HL-60/S4 treated with retinoic acid at 250 ng/mL for 4 days and 3 days (cell line): ENCODE data around the gene KRT80.

Source experiments
- in situ Hi-C: fragments of 300-500 bp; cut with MboI; formaldehyde crosslinking; loops from 2 replicates; pipeline ENCODE4 v1.7.0; 2022; ENCODE audit warnings: low sequenced_read_pairs

The KRT80 gene

GRCh38 chr12:52141875-52142274 lies 49.9 kb downstream of the KRT80 start:
- in situ Hi-C loops = no loop called here

GRCh38 chr12:52141306-52141705 lies 50.5 kb downstream of the KRT80 start:
- in situ Hi-C loops = no loop called here

DNA sequence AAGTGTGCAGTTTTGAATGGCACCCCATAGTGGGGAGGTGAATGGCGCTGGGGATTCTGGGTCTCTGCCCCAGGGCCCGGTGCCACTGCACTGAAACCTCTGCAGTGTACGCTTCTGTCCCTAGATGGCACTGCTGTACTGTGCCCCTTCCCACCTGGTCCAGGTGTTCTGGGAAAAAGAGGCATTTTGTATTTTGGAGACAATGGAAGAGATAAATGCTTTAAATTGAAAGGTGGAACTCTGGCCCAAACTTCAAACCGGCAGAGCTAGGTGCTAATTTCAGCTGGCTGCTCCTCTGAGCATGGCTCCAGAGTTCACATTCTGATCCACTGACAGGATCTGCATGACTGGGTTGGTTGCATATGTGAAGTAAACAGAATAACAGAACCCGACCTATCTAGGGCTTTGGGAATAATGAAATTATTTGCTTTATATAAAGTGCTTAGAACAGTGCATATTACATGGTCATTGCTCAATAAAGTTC lies 52.2 kb downstream of the KRT80 start:
- in situ Hi-C loops = no loop called here

DNA sequence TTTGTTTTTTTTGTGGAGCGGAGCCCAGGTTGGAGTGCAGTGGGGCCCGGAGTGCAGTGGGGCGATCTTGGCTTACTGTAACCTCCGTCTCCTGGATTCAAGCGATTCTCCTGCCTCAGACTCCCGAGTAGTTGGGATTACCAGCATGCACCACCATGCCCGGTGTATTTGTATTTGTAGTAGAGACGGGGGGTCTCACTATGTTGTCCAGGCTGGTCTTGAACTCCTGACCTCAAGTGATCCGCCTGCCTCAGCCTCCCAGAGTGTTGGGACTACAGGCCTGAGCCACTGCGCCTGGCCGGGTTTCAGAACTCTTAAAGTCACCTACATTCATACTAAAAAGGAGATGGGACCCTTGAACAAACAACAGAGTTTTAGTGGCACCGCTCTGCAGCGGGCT lies 52.7 kb downstream of the KRT80 start:
- in situ Hi-C loops = no loop called here

DNA sequence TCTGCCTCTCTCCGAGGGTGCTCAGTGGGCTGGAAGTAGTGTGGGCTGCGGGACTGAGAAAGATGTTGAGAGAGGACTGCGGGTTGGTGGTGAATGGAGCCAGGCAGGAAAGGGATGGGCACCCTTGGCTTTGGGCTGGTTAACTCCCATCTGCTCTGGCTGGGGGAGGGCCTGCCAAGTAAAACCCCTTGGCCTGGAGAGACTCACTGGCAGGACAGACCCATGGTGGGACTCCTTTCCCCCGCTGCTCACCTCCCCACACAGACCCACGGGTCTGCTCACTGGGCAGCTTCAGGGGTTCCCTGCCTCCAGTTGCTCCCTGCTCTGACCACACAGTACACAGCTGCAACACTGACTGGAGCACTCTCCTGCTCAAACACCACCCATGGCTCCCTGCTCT lies 54.1 kb downstream of the KRT80 start:
- in situ Hi-C loops = no loop called here

- in situ Hi-C loops = no loop called here
Observed at GRCh38 chr12:52132754-52133161, 59.1 kb downstream of the KRT80 start.

GRCh38 chr12:52130711-52131110 lies 61.1 kb downstream of the KRT80 start:
- in situ Hi-C loops = no loop called here

DNA sequence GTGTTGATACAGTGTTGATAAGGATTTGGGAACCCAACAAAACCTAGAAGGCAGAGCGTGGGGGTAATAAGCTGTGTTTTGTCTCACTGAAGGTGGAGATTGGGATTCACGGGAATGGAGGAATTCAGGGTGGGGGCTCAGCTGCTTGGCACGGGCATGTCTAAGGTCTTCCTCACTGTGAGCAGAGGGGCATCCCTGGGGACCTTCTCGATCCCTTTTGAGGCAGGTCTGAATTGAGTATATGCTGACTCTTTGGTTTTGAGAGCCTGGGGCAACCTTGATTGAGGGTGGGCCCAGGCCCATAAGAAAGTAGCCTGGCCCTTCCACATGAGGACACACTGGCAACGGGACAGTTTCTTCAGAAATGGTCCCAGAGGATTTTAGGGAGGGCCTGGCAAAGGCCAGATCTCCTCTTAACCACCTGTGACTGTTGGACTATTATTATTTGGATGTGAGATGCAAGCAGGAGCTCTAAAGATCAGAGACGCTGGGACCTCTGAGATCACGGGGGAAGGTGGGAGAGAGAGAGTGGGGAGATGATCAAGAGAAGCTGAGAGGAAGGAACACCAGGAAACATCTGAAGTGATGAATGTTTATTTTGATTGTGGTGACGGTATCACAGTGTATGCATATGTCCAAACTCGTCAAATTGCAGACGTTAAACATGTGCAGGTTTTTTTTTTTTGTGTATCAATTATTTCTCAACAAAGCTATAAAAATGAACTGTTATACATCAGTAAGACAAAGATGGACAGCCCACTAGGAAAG lies 63.9 kb downstream of the KRT80 start:
- in situ Hi-C loops = no loop called here

- in situ Hi-C loops = no loop called here
Observed at GRCh38 chr12:52126605-52127578, 64.9 kb downstream of the KRT80 start.

GRCh38 chr12:52126050-52126604 lies 65.7 kb downstream of the KRT80 start:
- in situ Hi-C loops = no loop called here

GRCh38 chr12:52125476-52125900 lies 66.3 kb downstream of the KRT80 start:
- in situ Hi-C loops = no loop called here

DNA sequence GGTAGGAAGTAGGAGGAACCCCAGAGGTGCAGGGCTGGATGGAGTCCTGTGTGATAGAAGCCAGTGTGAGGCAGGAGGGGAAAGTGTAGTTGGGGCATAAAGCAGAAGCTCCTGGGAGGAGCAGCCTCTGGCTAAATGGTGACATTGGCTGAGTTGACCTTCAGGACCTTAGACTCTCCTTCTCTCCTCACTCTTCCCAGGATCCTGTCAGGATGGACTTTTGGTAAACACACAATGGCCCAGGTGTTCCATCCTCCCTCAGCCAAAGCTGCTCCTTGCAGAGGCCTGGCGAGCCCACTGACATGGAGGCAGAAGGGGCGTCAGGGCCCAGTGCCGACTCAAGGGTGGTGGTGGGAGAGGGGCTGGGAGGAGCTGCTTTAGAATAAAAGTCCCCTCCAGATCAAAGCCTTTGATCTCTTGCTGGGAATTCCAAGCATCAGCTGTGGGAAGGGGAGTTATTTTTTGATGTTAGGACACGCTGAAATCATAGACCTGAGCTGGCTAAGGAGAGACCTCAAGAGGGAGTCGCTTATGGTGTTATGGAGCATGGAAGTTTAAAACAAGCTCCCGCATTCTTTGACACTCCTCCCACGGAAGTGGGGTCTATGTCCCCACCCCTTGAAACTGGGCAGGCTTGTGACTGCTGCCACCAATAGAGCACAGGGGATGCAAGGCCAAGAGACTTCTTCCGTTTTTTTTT lies 68.2 kb downstream of the KRT80 start:
- in situ Hi-C loops = no loop called here

DNA sequence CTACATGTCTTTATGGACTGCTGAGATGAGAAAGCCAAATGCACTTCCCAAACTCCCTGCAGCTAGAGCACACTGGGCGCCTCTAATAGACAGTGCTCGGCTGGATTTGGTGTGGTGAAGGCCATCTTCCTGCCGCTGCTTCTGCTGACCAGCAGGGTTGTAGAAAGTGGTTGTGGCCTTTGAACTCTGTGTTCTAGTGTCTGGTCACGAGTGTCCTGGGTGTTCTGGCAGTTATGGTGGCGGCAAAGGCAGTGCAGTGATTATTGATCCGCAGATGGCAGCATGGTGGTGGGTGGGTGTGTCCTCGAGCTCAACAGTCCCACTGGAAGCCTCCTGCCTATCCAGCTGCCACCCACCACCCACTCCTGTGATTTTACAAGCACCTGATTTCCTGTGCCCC lies 68.9 kb downstream of the KRT80 start:
- in situ Hi-C loops = no loop called here

DNA sequence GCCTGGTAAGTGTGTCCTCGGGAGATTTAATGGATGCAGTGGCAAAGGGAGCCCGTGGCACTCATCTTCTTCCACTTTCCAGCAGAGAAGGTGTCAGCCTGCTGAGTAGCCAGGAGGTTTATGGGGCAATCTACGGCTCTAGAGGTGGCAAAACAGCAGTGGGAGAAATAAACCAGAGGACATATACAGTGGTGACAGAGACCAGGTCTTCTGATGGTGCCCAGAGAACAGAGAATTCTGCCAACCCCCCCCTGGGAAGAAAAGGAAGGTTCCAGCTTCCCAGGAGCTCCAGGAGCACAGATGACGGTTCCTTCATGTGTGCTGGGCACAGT lies 69.3 kb downstream of the KRT80 start:
- in situ Hi-C loops = no loop called here

DNA sequence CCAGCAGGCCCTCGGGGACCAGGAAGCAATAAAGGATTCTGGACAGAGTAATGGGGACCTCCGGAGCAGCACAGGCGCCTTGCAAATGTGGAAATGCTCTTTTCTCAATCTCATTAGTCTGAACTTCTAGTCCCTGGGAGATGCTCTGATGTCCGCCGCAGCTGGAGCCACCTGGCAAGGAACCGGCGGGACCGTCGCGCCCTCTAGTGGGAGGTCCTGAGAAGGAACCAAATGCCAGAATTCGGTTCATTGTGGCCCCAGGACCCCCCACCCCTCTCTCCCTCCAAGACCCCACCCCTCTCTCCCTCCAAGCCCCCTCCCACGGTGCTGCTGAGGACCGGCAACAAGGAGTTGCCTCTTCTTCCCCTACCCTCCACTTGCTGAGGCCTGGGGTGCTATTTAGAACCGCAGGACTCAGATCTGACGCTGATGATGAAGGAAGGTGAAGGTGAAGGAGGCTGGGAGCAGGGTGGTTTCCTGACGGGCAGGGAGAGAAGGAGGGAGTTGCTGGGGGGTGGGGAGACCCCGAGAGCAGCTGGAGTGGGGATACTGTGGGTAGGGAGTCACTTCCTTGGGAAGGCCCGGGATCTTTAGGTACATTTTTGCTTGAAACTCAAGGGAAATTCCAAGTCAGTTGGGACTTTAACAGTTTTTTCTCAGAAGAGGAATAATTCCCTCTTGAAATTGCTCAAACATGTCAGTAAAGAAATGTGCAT lies 69.8 kb downstream of the KRT80 start:
- in situ Hi-C loops = no loop called here

DNA sequence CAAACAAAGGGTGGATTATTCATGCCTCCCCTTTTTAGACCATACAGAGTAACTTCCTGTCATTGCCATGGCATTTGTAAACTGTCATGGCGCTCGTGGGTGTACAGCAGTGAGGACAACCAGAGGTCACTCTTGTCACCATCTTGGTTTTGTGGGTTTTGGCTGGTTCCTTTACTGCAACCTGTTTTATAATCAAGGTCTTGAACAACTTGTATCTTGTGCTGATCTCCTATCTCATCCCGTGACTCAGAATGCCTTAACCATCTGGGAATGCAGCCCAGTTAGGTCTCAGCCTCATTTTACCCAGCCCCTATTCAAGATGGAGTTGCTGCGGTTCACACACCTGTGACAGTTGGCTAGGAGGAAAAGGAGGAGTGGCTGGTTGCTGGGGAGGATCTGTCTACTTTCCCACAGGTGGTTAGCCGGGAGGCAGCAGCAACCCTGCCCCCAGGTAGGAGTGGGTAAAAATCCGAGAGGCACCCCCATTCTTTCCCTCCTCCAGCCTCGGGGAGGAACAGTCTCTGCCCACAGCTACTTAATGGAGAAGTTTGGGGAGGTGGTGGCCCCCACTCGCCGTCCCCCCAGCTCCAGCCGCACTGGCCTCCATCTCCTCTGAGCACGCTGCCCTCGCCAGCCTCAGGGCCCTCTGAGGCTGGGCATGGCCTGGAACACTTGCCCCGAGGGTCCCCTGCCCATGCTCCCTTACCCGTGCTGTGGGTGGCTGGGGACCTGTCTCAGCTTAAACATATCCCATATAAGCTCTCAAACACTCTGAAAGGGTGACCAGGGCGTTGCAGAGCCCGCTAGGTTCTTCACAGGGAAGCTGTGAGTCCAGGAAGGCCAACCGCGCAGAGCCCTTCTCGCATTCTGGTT lies 70.6 kb downstream of the KRT80 start:
- in situ Hi-C loops = no loop called here

- in situ Hi-C loops = no loop called here
Observed at GRCh38 chr12:52119398-52120254, 72.2 kb downstream of the KRT80 start.
